Peyer's patch (tissue), 4 donors: ENCODE measurements around the gene HPSE2.

Experiments used
- POLR2A ChIP-seq, 2 donors: fragments of 450-650 bp; IDR thresholded peaks; one replicate each; pipeline ENCODE4 v1.5.1; 2017; ENCODE audit warnings: antibody characterized with exemption in 2 of 2, mild to moderate bottlenecking in 2 of 2, moderate library complexity in 2 of 2
- TF ChIP-seq, protein P1 (sequence below), 6 experiments: fragments of 450-650 bp in 4 of 6; fragments of 200-600 bp in 2 of 6; sonication (generic) in 1 of 6; IDR thresholded peaks; one replicate each; pipeline ENCODE4 v1.5.1; 2017 to 2019; ENCODE audit warnings: antibody characterized with exemption in 6 of 6, mild to moderate bottlenecking in 3 of 6, moderate library complexity in 1 of 6

DNA sequence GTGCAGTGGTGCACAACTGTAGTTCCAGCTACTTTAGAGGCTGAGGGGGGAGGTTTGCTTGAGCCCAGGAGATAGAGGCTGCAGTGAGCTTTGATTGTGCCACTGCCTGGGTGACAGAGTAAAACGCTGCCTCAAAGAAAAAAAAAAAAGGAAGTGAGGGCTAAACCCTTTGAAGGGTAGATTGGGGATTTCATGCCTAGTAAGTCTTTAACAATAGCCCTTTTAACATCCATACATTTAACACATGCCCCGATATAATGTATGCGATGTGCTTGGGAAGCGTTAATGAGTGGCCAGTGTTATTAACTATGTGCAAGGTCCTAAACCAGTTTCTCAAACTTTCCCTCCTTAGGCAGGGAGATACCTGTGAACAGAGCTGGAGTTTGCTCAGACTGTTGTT lies 559.8 kb downstream of the HPSE2 start:
- TF ChIP-seq, protein P1, sequence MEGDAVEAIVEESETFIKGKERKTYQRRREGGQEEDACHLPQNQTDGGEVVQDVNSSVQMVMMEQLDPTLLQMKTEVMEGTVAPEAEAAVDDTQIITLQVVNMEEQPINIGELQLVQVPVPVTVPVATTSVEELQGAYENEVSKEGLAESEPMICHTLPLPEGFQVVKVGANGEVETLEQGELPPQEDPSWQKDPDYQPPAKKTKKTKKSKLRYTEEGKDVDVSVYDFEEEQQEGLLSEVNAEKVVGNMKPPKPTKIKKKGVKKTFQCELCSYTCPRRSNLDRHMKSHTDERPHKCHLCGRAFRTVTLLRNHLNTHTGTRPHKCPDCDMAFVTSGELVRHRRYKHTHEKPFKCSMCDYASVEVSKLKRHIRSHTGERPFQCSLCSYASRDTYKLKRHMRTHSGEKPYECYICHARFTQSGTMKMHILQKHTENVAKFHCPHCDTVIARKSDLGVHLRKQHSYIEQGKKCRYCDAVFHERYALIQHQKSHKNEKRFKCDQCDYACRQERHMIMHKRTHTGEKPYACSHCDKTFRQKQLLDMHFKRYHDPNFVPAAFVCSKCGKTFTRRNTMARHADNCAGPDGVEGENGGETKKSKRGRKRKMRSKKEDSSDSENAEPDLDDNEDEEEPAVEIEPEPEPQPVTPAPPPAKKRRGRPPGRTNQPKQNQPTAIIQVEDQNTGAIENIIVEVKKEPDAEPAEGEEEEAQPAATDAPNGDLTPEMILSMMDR (IDR thresholded peaks at IDR 0.05) = no peak
- TF ChIP-seq POLR2A (IDR thresholded peaks at IDR 0.05) = no peak
